Measurements from ENCODE around the gene ST6GALNAC3.

ST6GALNAC3 gene

DNA sequence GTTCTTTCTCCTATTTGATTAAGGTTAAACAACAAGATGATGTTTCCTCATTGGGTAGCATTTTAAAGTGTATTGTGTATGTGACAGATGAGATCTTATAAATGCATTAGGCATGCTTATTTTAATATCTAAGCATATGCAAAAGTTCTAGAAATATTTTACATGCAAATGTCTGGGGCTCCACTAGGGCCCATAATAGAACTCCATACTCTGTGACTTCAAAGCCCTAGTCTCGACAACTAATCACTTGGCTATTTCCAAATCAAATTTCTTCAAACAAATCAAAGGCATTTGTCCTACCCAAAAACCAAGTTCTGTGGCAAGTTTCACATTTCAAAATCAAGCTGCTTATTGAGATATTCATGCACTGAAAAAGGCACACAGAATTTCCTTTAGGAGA is 407.1 kb downstream of the ST6GALNAC3 start:
- no peak overlapping the region for H3K4me3 ChIP-seq (ENCODE audit: insufficient read depth, low read depth, low read length, poor library complexity, severe bottlenecking)
- H3K36me3 ChIP-seq (ENCODE audit: control insufficient read depth, insufficient read depth, low read length), result no peaks in the 10 kb centered on the region
- no peaks in the 10 kb centered on the region for H3K9me3 ChIP-seq (ENCODE audit: control insufficient read depth, low read length)
- no peaks in the 10 kb centered on the region for H3K27me3 ChIP-seq (replicated peaks; ENCODE audit: control insufficient read depth, insufficient read depth, low read length, poor library complexity, severe bottlenecking)
- DNase-seq, result no peak
- H3K27ac ChIP-seq (ENCODE audit: insufficient read depth, low read length, poor library complexity, severe bottlenecking), result no peak overlapping the region
- H3K4me1 ChIP-seq (ENCODE audit: control insufficient read depth, insufficient read depth, low read length, poor library complexity, severe bottlenecking), result no peaks in the 10 kb centered on the region

DNA sequence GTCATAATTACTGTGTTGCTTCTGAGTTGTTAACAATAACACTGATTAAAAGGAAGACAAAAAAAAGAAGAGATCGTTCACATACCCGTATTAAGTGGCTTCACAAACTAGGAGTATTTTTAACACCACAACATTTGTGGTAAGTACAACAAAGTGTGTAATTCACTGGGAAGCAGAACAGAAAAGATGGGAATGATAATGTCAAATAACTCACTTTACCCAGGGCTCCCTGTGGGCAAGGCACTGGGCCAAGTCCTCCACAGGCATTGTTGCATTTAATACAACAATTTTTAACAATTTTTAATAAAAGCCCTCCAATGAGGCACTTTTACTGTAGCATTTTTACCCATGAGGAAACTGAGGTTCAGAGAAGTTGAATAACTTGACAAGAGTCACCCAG is 407.7 kb downstream of the ST6GALNAC3 start:
- H3K36me3 ChIP-seq (ENCODE audit: control insufficient read depth, insufficient read depth, low read length), result no peaks in the 10 kb centered on the region
- H3K4me3 ChIP-seq (ENCODE audit: insufficient read depth, low read depth, low read length, poor library complexity, severe bottlenecking), result no peak overlapping the region
- H3K9me3 ChIP-seq (ENCODE audit: control insufficient read depth, low read length), result no peaks in the 10 kb centered on the region
- DNase-seq, result no peak
- no peaks in the 10 kb centered on the region for H3K4me1 ChIP-seq (ENCODE audit: control insufficient read depth, insufficient read depth, low read length, poor library complexity, severe bottlenecking)
- no peak overlapping the region for H3K27ac ChIP-seq (ENCODE audit: insufficient read depth, low read length, poor library complexity, severe bottlenecking)
- H3K27me3 ChIP-seq (replicated peaks; ENCODE audit: control insufficient read depth, insufficient read depth, low read length, poor library complexity, severe bottlenecking), result no peaks in the 10 kb centered on the region

DNA sequence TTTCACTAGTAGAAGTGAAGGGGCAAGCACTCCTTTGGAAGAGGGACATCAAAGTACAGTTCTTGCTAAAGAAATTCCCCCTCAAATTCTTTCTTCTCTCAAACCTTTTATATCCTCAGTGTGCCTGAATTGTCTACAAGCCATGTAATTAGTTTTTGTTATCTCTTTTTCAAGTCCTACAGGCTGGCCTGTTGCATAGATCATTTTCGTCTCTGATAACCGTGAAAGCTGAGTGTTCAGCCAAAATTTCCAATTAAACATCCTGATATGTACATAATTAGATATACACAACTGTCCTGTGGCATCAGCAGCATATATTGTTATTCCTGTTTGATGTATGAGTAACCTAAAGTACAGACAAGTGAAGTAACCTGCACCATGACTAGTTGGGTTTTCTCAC is 417.2 kb downstream of the ST6GALNAC3 start:
- Histone ChIP-seq H3K27ac (ENCODE audit: insufficient read depth, low read length, poor library complexity, severe bottlenecking) (no peak overlapping the region), H3K9me3 (ENCODE audit: control insufficient read depth, low read length) (no peaks in the 10 kb centered on the region), H3K4me1 (ENCODE audit: control insufficient read depth, insufficient read depth, low read length, poor library complexity, severe bottlenecking) (no peaks in the 10 kb centered on the region), H3K4me3 (ENCODE audit: insufficient read depth, low read depth, low read length, poor library complexity, severe bottlenecking) (no peak overlapping the region), H3K36me3 (ENCODE audit: control insufficient read depth, insufficient read depth, low read length) (no peaks in the 10 kb centered on the region), H3K27me3 (replicated peaks; ENCODE audit: control insufficient read depth, insufficient read depth, low read length, poor library complexity, severe bottlenecking) (no peaks in the 10 kb centered on the region)
- DNase-seq, result no peak

DNA sequence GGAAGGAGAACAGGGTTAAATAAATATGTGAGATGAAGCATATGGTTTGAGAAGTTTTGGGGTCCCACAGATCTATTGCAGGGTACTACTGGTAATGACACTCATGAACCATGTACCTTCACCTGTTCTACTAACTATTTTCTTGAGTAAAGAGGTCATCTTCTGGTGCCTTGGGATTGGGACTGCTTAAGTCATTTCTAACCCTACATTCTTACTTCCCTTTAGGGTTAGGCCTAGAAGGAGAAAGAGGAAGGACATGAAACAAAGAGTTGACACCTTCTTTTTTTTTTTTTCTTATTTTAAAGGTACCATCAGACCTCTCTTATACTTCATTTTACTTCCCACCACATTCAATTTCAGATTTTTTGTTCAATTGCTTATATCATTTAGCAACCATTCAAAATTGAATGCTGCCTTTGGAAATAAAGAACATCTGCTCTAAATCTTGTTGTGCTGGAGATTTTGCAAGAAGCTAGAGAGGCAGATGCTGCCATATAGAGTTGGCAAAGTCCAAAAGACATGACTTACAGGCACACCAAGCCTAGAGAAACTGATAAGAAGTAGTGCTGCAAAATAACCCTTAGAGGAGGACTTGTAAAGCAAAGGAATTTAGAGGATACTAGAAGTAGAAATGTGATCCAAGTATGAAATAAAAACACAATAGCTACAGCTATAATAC is 418.3 kb downstream of the ST6GALNAC3 start:
- no peaks in the 10 kb centered on the region for H3K9me3 ChIP-seq (ENCODE audit: control insufficient read depth, low read length)

DNA sequence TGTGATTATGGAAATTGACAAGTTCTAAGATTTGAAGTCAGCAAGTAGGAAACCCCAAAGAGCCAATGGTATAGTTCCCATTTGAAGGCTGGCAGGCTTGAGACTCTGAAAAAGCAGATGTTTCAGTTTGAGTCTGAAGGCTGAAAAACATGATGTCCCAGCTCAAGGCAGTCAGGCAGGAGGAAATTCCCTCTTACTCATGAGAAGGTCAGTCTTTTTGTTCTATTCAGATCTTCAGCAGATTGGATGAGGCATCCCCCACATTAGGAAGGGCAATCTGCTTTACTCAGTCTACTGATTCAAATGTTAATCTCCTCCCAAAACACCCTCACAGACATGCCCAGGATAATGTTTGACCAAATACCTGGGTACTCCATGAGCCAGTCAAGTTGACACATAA is 420.3 kb downstream of the ST6GALNAC3 start:
- DNase-seq, result no peak
- H3K27ac ChIP-seq (ENCODE audit: insufficient read depth, low read length, poor library complexity, severe bottlenecking), result no peak overlapping the region
- H3K9me3 ChIP-seq (ENCODE audit: control insufficient read depth, low read length), result no peaks in the 10 kb centered on the region
- no peak overlapping the region for H3K4me3 ChIP-seq (ENCODE audit: insufficient read depth, low read depth, low read length, poor library complexity, severe bottlenecking)
- H3K27me3 ChIP-seq (replicated peaks; ENCODE audit: control insufficient read depth, insufficient read depth, low read length, poor library complexity, severe bottlenecking), result no peaks in the 10 kb centered on the region
- no peaks in the 10 kb centered on the region for H3K36me3 ChIP-seq (ENCODE audit: control insufficient read depth, insufficient read depth, low read length)
- no peaks in the 10 kb centered on the region for H3K4me1 ChIP-seq (ENCODE audit: control insufficient read depth, insufficient read depth, low read length, poor library complexity, severe bottlenecking)

More for the DNA sequence above, 418.3 kb downstream of the ST6GALNAC3 start:
- no peaks in the 10 kb centered on the region for H3K4me1 ChIP-seq (ENCODE audit: control insufficient read depth, insufficient read depth, low read length, poor library complexity, severe bottlenecking)
- no peak for DNase-seq
- no peak overlapping the region for H3K4me3 ChIP-seq (ENCODE audit: insufficient read depth, low read depth, low read length, poor library complexity, severe bottlenecking)
- no peak overlapping the region for H3K27ac ChIP-seq (ENCODE audit: insufficient read depth, low read length, poor library complexity, severe bottlenecking)
- no peaks in the 10 kb centered on the region for H3K36me3 ChIP-seq (ENCODE audit: control insufficient read depth, insufficient read depth, low read length)
- H3K27me3 ChIP-seq (replicated peaks; ENCODE audit: control insufficient read depth, insufficient read depth, low read length, poor library complexity, severe bottlenecking), result no peaks in the 10 kb centered on the region

DNA sequence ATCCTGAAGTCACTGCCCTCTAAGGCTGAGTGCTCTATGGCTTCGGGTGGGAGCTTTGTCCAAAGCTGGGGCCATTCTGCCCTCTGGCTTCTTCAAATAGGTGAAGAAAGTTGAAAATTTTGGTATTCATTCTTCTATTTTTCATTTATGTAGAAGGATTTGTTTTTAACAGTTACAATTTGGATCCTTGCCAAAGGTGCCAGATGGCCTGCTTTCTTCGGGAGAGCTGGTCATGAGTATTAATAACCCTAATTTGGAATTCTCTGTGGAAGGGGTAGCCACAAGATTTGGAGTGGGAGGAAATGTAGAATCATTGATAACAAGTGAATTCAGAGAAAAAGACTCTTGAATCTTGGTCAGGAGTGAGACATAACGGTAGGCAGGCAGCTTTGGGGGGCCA is 422.3 kb downstream of the ST6GALNAC3 start:
- no peaks in the 10 kb centered on the region for H3K36me3 ChIP-seq (ENCODE audit: control insufficient read depth, insufficient read depth, low read length)
- DNase-seq, result no peak
- no peak overlapping the region for H3K27ac ChIP-seq (ENCODE audit: insufficient read depth, low read length, poor library complexity, severe bottlenecking)
- H3K27me3 ChIP-seq (replicated peaks; ENCODE audit: control insufficient read depth, insufficient read depth, low read length, poor library complexity, severe bottlenecking), result no peaks in the 10 kb centered on the region
- no peaks in the 10 kb centered on the region for H3K4me1 ChIP-seq (ENCODE audit: control insufficient read depth, insufficient read depth, low read length, poor library complexity, severe bottlenecking)
- H3K4me3 ChIP-seq (ENCODE audit: insufficient read depth, low read depth, low read length, poor library complexity, severe bottlenecking), result no peak overlapping the region
- no peaks in the 10 kb centered on the region for H3K9me3 ChIP-seq (ENCODE audit: control insufficient read depth, low read length)

DNA sequence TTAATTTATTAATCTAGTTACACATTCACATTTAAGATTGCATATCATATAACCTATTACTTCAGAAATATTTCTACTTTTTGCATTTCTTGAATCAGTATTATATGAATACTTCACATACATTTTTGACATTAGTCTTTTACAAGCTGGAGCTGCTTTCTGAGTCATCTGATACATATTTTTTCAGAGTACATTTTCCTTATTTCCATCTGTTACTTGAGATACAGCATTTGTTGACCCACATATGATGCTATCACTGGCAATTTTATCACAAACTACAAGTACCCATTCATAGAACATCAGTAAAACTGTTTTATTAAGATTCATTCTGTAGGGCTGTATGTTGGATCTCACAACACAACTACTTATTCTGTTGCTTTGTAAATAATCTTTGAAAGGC is 425.6 kb downstream of the ST6GALNAC3 start:
- H3K4me1 ChIP-seq (ENCODE audit: control insufficient read depth, insufficient read depth, low read length, poor library complexity, severe bottlenecking), result no peaks in the 10 kb centered on the region
- DNase-seq, result no peak
- no peak overlapping the region for H3K4me3 ChIP-seq (ENCODE audit: insufficient read depth, low read depth, low read length, poor library complexity, severe bottlenecking)
- no peaks in the 10 kb centered on the region for H3K9me3 ChIP-seq (ENCODE audit: control insufficient read depth, low read length)
- H3K36me3 ChIP-seq (ENCODE audit: control insufficient read depth, insufficient read depth, low read length), result no peaks in the 10 kb centered on the region
- no peak overlapping the region for H3K27ac ChIP-seq (ENCODE audit: insufficient read depth, low read length, poor library complexity, severe bottlenecking)
- no peaks in the 10 kb centered on the region for H3K27me3 ChIP-seq (replicated peaks; ENCODE audit: control insufficient read depth, insufficient read depth, low read length, poor library complexity, severe bottlenecking)

DNA sequence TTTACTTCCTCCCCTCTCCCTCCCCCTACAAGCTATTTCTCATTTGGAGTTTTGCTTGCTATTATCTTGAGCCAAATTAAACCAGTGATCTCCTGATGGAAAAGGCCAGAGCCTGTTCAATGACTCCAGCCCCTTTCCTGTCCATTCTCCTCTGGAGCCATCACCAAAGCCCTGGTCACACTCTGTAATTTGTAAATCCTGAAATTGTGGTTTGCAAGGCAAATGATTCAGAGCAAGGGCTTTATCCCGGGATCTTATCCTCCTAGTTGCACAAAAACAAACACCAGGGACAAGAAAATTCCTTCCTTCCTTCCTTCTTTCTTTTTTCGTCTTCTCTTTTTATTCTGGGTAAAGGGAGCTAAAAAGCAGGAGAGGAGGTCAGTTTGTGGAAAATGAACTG is 426.6 kb downstream of the ST6GALNAC3 start:
- no peak overlapping the region for H3K27ac ChIP-seq (ENCODE audit: insufficient read depth, low read length, poor library complexity, severe bottlenecking)
- no peaks in the 10 kb centered on the region for H3K4me1 ChIP-seq (ENCODE audit: control insufficient read depth, insufficient read depth, low read length, poor library complexity, severe bottlenecking)
- no peak for DNase-seq
- H3K9me3 ChIP-seq (ENCODE audit: control insufficient read depth, low read length), result no peaks in the 10 kb centered on the region
- H3K27me3 ChIP-seq (replicated peaks; ENCODE audit: control insufficient read depth, insufficient read depth, low read length, poor library complexity, severe bottlenecking), result no peaks in the 10 kb centered on the region
- H3K36me3 ChIP-seq (ENCODE audit: control insufficient read depth, insufficient read depth, low read length), result no peaks in the 10 kb centered on the region
- H3K4me3 ChIP-seq (ENCODE audit: insufficient read depth, low read depth, low read length, poor library complexity, severe bottlenecking), result no peak overlapping the region

DNA sequence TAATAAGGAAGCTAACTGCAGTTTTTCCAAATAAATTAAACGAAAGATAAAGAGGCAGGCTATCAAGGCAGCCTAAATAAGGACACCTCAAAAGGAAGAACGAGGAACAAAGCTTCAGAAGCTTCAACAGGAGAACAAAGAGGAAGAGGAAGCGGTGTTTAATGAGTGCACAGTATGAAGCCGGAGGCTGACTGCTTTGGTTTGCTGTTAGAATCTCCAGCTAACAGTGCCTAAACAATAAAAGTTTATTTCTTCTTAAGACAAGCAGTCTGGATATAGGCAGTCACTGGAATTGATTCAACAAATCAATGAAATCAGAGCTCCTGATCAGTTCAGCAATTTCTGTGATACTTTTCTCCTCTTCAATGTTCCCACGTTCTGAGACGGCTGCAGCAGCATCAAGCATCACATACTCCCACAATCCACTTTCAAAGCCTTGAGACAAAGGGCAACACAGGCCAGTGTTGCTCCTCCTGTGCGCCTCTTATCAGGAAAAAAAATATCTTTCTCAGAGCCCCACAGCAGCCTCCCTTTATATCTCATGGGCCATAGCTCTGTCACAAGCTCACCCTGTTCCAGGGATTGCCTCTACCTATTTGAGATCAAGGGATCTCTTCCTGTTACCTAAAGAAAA is 427.2 kb downstream of the ST6GALNAC3 start:
- Histone ChIP-seq H3K27ac (ENCODE audit: insufficient read depth, low read length, poor library complexity, severe bottlenecking) (no peak overlapping the region), H3K4me1 (ENCODE audit: control insufficient read depth, insufficient read depth, low read length, poor library complexity, severe bottlenecking) (no peaks in the 10 kb centered on the region), H3K4me3 (ENCODE audit: insufficient read depth, low read depth, low read length, poor library complexity, severe bottlenecking) (no peak overlapping the region), H3K36me3 (ENCODE audit: control insufficient read depth, insufficient read depth, low read length) (no peaks in the 10 kb centered on the region), H3K9me3 (ENCODE audit: control insufficient read depth, low read length) (no peaks in the 10 kb centered on the region), H3K27me3 (replicated peaks; ENCODE audit: control insufficient read depth, insufficient read depth, low read length, poor library complexity, severe bottlenecking) (no peaks in the 10 kb centered on the region)
- no peak for DNase-seq

DNA sequence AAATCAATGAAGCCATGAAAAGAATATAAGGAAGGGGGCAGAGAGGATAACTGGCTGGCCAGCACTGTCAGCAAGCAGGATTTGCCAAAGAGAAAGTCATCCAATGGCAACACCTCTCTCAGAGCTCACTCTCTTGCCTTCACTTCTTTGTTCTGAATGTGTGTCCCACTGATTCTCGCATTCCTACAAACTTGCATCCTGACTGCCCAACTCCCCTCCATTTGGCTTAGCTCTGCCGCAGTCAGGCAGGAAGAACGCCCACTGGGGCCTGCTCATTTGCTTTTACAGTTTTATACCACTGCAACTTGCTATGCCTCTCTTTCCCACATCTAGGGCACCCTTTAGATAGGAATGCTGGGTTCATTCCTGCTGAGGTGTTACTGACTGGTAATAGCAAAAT is 428.6 kb downstream of the ST6GALNAC3 start:
- no peaks in the 10 kb centered on the region for H3K36me3 ChIP-seq (ENCODE audit: control insufficient read depth, insufficient read depth, low read length)
- no peaks in the 10 kb centered on the region for H3K27me3 ChIP-seq (replicated peaks; ENCODE audit: control insufficient read depth, insufficient read depth, low read length, poor library complexity, severe bottlenecking)
- no peak for DNase-seq
- H3K9me3 ChIP-seq (ENCODE audit: control insufficient read depth, low read length), result no peaks in the 10 kb centered on the region
- H3K27ac ChIP-seq (ENCODE audit: insufficient read depth, low read length, poor library complexity, severe bottlenecking), result no peak overlapping the region
- H3K4me3 ChIP-seq (ENCODE audit: insufficient read depth, low read depth, low read length, poor library complexity, severe bottlenecking), result no peak overlapping the region
- no peaks in the 10 kb centered on the region for H3K4me1 ChIP-seq (ENCODE audit: control insufficient read depth, insufficient read depth, low read length, poor library complexity, severe bottlenecking)

Measured in effector memory CD4-positive, alpha-beta T cell (primary cell).